Stimulated activated CD4-positive, alpha-beta T cell treated with anti-CD3 and anti-CD28 coated beads, Interleukin-4, amount 100 ng/mL, for 1 hour (primary cell): ENCODE data around the gene CDK17.
"Not testable (repeated sequence)": the region's sequence is repeated elsewhere in the genome, so short reads cannot be mapped to it uniquely, and the experiment has no call there.

Experiments
- DNase-seq: peaks from one replicate; pipeline ENCODE4 v3.0.0-alpha.2; 2020

Gene CDK17

GRCh38 chr12:96386794-96387193 lies 13.4 kb downstream of the CDK17 start:
- no peak for DNase-seq

GRCh38 chr12:96383991-96384390 lies 16.2 kb downstream of the CDK17 start:
- DNase-seq: no peak

GRCh38 chr12:96383371-96383770 lies 16.9 kb downstream of the CDK17 start:
- DNase-seq: no peak

- not testable (repeated sequence) for DNase-seq
These were observed 20.5 kb downstream of the CDK17 start for GRCh38 chr12:96379743-96380142.

GRCh38 chr12:96378319-96378718 lies 21.9 kb downstream of the CDK17 start:
- no peak for DNase-seq

GRCh38 chr12:96376865-96377264 lies 23.4 kb downstream of the CDK17 start:
- no peak for DNase-seq

GRCh38 chr12:96375841-96376604 lies 24.2 kb downstream of the CDK17 start:
- no peak for DNase-seq

GRCh38 chr12:96375170-96375569 lies 25.1 kb downstream of the CDK17 start:
- DNase-seq: no peak

- no peak for DNase-seq
These were observed 28.2 kb downstream of the CDK17 start for GRCh38 chr12:96371790-96372699.

- DNase-seq: no peak
These were observed 29.0 kb downstream of the CDK17 start for GRCh38 chr12:96371138-96371789.

- DNase-seq: no peak
These were observed 31.6 kb downstream of the CDK17 start for GRCh38 chr12:96368687-96369086.

- DNase-seq: no peak
These were observed 32.0 kb downstream of the CDK17 start for GRCh38 chr12:96368233-96368632.

- no peak for DNase-seq
These were observed 33.9 kb downstream of the CDK17 start for GRCh38 chr12:96366381-96366654.

GRCh38 chr12:96365604-96366380 lies 34.4 kb downstream of the CDK17 start:
- no peak for DNase-seq

- no peak for DNase-seq
These were observed 36.0 kb downstream of the CDK17 start for GRCh38 chr12:96364092-96364700.

- DNase-seq: no peak
These were observed 39.2 kb downstream of the CDK17 start for GRCh38 chr12:96361074-96361473.

GRCh38 chr12:96360550-96360949 lies 39.7 kb downstream of the CDK17 start:
- DNase-seq: no peak

- no peak for DNase-seq
These were observed 40.9 kb downstream of the CDK17 start for GRCh38 chr12:96359328-96359727.

- no peak for DNase-seq
These were observed 43.4 kb downstream of the CDK17 start for GRCh38 chr12:96356831-96357230.

GRCh38 chr12:96354844-96355534 lies 45.2 kb downstream of the CDK17 start:
- DNase-seq: no peak

GRCh38 chr12:96354326-96354725 lies 45.9 kb downstream of the CDK17 start:
- no peak for DNase-seq
